Tibial nerve (tissue), 4 donors: ENCODE data around the gene ZNF280D. TPM values are rescaled to one million over a fixed set of nuclear protein-coding genes. Genes with fewer than 3 reads are reported as not detected.

ENCODE experiments used
- DNase-seq, 2 donors: peaks; one replicate each; pipeline ENCODE4 v3.0.0-alpha.2; 2019; ENCODE audit warnings: low spot score in 2 of 2
- H3K27ac ChIP-seq, 4 donors: fragments of 200-600 bp; sonication (generic) in 3 of 4; one replicate each; pipeline ENCODE4 v1.5.1; 2017 to 2019; ENCODE audit warnings: mild to moderate bottlenecking in 1 of 4
- H3K27me3 ChIP-seq, 2 donors: fragments of 200-600 bp; sonication (generic) in 1 of 2; one replicate each; pipeline versions ENCODE4 v1.5.1 to v1.6.0; 2017 to 2019
- H3K36me3 ChIP-seq, 3 donors: fragments of 200-600 bp; sonication (generic); one replicate each; pipeline ENCODE4 v1.5.1; 2018 to 2019
- H3K4me1 ChIP-seq, 4 donors: fragments of 200-600 bp; sonication (generic) in 3 of 4; one replicate each; pipeline ENCODE4 v1.5.1; 2017 to 2019
- H3K4me3 ChIP-seq, 4 donors: fragments of 200-600 bp; sonication (generic) in 3 of 4; one replicate each; pipeline ENCODE4 v1.5.1; 2017 to 2019; ENCODE audit warnings: mild to moderate bottlenecking in 1 of 4, moderate library complexity in 1 of 4
- H3K9me3 ChIP-seq, 4 donors: fragments of 200-600 bp; sonication (generic) in 3 of 4; one replicate each; pipeline ENCODE4 v1.5.1; 2017 to 2019
- CTCF ChIP-seq, 5 experiments: fragments of 200-600 bp in 3 of 5; fragments of 450-650 bp in 2 of 5; sonication (generic) in 3 of 5; IDR thresholded peaks; one replicate each; pipeline ENCODE4 v1.5.1; 2016 to 2019; ENCODE audit warnings: antibody characterized with exemption in 5 of 5, mild to moderate bottlenecking in 3 of 5, moderate library complexity in 2 of 5
- EP300 ChIP-seq, 2 donors: sonication (generic); formaldehyde crosslinking; IDR thresholded peaks; one replicate each; pipeline ENCODE4 v1.6.1; 2017; ENCODE audit warnings: antibody characterized with exemption in 2 of 2, mild to moderate bottlenecking in 1 of 2
- POLR2A ChIP-seq, 2 donors: fragments of 450-650 bp; IDR thresholded peaks; one replicate each; pipeline ENCODE4 v1.6.1; 2017; ENCODE audit warnings: antibody characterized with exemption in 2 of 2, mild to moderate bottlenecking in 2 of 2, moderate library complexity in 2 of 2
- WGBS, 2 donors: methylation state at CpG; one replicate each; pipeline ENCODE4 v1.1.5; 2018; 5-methylcytosine and 5-hydroxymethylcytosine counted together
- total RNA-seq, 4 donors: library from RNA; depleted of rRNA; stranded (reverse); fragments of >200 nt; gene quantifications; one replicate each; pipeline ENCODE4 v1.1.0, GENCODE V29; 2016

The ZNF280D gene
- total RNA-seq, 4 donors from 2014 or later = 60.6 to 107 (median 75.2) TPM

GRCh38 chr15:56724232-56724631, 9.1 kb downstream of the ZNF280D start:
- Histone ChIP-seq H3K9me3 (no peaks in the 10 kb centered on the region), H3K4me1 (peaks cover 0 to 48% (median 10%) of the 10 kb centered on the region in 4 donors), H3K36me3 (peaks cover 0 to 10% (median 0%) of the 10 kb centered on the region in 3 donors), H3K27ac (no peak overlapping the region), H3K4me3 (no peak overlapping the region), H3K27me3 (no peaks in the 10 kb centered on the region)
- DNase-seq = no peak
- 56 to 67% methylated on average over 3 of the region's 3 CpGs for WGBS, 2 donors
- TF ChIP-seq POLR2A (IDR thresholded peaks at IDR 0.05) (no peak), EP300 (IDR thresholded peaks at IDR 0.05) (no peak), CTCF (IDR thresholded peaks at IDR 0.05) (no peak)

GRCh38 chr15:56723787-56724186, 9.5 kb downstream of the ZNF280D start:
- no peak for TF ChIP-seq CTCF (IDR thresholded peaks at IDR 0.05)
- no peak for TF ChIP-seq POLR2A (IDR thresholded peaks at IDR 0.05)
- TF ChIP-seq EP300 (IDR thresholded peaks at IDR 0.05) = no peak
- 97 to 99% methylated on average over 4 of the region's 4 CpGs for WGBS, 2 donors
- H3K27me3 ChIP-seq = no peaks in the 10 kb centered on the region
- H3K4me1 ChIP-seq = peaks cover 0 to 47% (median 8%) of the 10 kb centered on the region in 4 donors
- H3K9me3 ChIP-seq = no peaks in the 10 kb centered on the region
- DNase-seq = no peak
- H3K27ac ChIP-seq = no peak overlapping the region
- no peak overlapping the region for H3K4me3 ChIP-seq
- H3K36me3 ChIP-seq = peaks cover 0 to 10% (median 0%) of the 10 kb centered on the region in 3 donors

GRCh38 chr15:56719774-56720555, 13.3 kb downstream of the ZNF280D start:
- Histone ChIP-seq H3K4me3 (no peak overlapping the region), H3K4me1 (peaks cover 0 to 47% (median 6%) of the 10 kb centered on the region in 4 donors), H3K36me3 (peaks cover 0 to 6% (median 0%) of the 10 kb centered on the region in 3 donors), H3K27ac (no peak overlapping the region), H3K9me3 (no peaks in the 10 kb centered on the region), H3K27me3 (no peaks in the 10 kb centered on the region)
- TF ChIP-seq CTCF (IDR thresholded peaks at IDR 0.05) (no peak), POLR2A (IDR thresholded peaks at IDR 0.05) (no peak), EP300 (IDR thresholded peaks at IDR 0.05) (no peak)
- DNase-seq = no peak
- 84 to 94% methylated on average over 3 of the region's 3 CpGs for WGBS, 2 donors

- WGBS, 2 donors = 73 to 83% methylated on average over 4 of the region's 4 CpGs
- Histone ChIP-seq H3K4me3 (no peak overlapping the region), H3K4me1 (peaks cover 0 to 42% (median 4%) of the 10 kb centered on the region in 4 donors), H3K9me3 (no peaks in the 10 kb centered on the region), H3K27me3 (no peaks in the 10 kb centered on the region), H3K36me3 (peaks cover 0 to 6% (median 0%) of the 10 kb centered on the region in 3 donors), H3K27ac (no peak overlapping the region)
- no peak for TF ChIP-seq CTCF (IDR thresholded peaks at IDR 0.05)
- no peak for TF ChIP-seq POLR2A (IDR thresholded peaks at IDR 0.05)
- TF ChIP-seq EP300 (IDR thresholded peaks at IDR 0.05) = no peak
- no peak for DNase-seq
Measured at GRCh38 chr15:56719021-56719612, 14.2 kb downstream of the ZNF280D start.

GRCh38 chr15:56718560-56718959, 14.7 kb downstream of the ZNF280D start:
- Histone ChIP-seq H3K36me3 (peaks cover 0 to 6% (median 0%) of the 10 kb centered on the region in 3 donors), H3K4me1 (peaks cover 0 to 44% (median 4%) of the 10 kb centered on the region in 4 donors), H3K27me3 (no peaks in the 10 kb centered on the region), H3K27ac (no peak overlapping the region), H3K4me3 (no peak overlapping the region), H3K9me3 (no peaks in the 10 kb centered on the region)
- TF ChIP-seq EP300 (IDR thresholded peaks at IDR 0.05) = no peak
- TF ChIP-seq POLR2A (IDR thresholded peaks at IDR 0.05) = no peak
- no peak for DNase-seq
- 72 to 87% methylated on average over 1 of the region's 1 CpG for WGBS, 2 donors
